ENCODE measurements around the gene ATRNL1. TPM values are rescaled to one million over a fixed set of nuclear protein-coding genes. Genes with fewer than 3 reads are reported as not detected.

ATRNL1 gene
- total and polyA plus RNA-seq, 4 donors = 2.6 to 41.0 (median 15.1) TPM

GRCh38 chr10:115657161-115657860 lies 564.1 kb downstream of the ATRNL1 start:
- ATAC-seq (ENCODE audit: low FRiP score) = no peak
- 71 to 81% methylated on average over 4 of the region's 4 CpGs for WGBS, 2 donors
- DNase-seq = no peak
- no peaks in the 10 kb centered on the region for H3K36me3 ChIP-seq (ENCODE audit: control insufficient read depth in 1 of 2, insufficient read depth in 2 of 2, low read length in 1 of 2)
- H3K4me3 ChIP-seq (ENCODE audit: low read length in 2 of 2) = no peak overlapping the region
- H3K9me3 ChIP-seq (ENCODE audit: control insufficient read depth, low read length) = no peaks in the 10 kb centered on the region
- H3K4me1 ChIP-seq (ENCODE audit: control insufficient read depth in 1 of 2, insufficient read depth in 2 of 2, low read length in 2 of 2) = no peaks in the 10 kb centered on the region
- peaks cover 0 to 1% of the 10 kb centered on the region in 2 donors for H3K27me3 ChIP-seq (ENCODE audit: control insufficient read depth in 1 of 2, insufficient read depth in 2 of 2, low read length in 1 of 2)
- intact Hi-C loops (cut with DNase I) = no loop called here
- H3K27ac ChIP-seq (ENCODE audit: low read depth in 1 of 2, low read length in 2 of 2) = no peak overlapping the region

- H3K27me3 ChIP-seq (ENCODE audit: control insufficient read depth in 1 of 2, insufficient read depth in 2 of 2, low read length in 1 of 2) = peaks cover 0 to 1% of the 10 kb centered on the region in 2 donors
- H3K4me1 ChIP-seq (ENCODE audit: control insufficient read depth in 1 of 2, insufficient read depth in 2 of 2, low read length in 2 of 2) = no peaks in the 10 kb centered on the region
- H3K36me3 ChIP-seq (ENCODE audit: control insufficient read depth in 1 of 2, insufficient read depth in 2 of 2, low read length in 1 of 2) = no peaks in the 10 kb centered on the region
- DNase-seq (no peak), ATAC-seq (ENCODE audit: low FRiP score) (no peak)
- no peak overlapping the region for H3K27ac ChIP-seq (ENCODE audit: low read depth in 1 of 2, low read length in 2 of 2)
- H3K4me3 ChIP-seq (ENCODE audit: low read length in 2 of 2) = no peak overlapping the region
- intact Hi-C loops (cut with DNase I) = no loop called here
- H3K9me3 ChIP-seq (ENCODE audit: control insufficient read depth, low read length) = no peaks in the 10 kb centered on the region
- 50 to 54% methylated on average over 3 of the region's 3 CpGs for WGBS, 2 donors
Measured at GRCh38 chr10:115659616-115660015, 566.5 kb downstream of the ATRNL1 start.

- 91 to 94% methylated on average over 1 of the region's 1 CpG for WGBS, 2 donors
- Histone ChIP-seq H3K27me3 (ENCODE audit: control insufficient read depth in 1 of 2, insufficient read depth in 2 of 2, low read length in 1 of 2) (peaks cover 0 to 1% of the 10 kb centered on the region in 2 donors), H3K4me1 (ENCODE audit: control insufficient read depth in 1 of 2, insufficient read depth in 2 of 2, low read length in 2 of 2) (no peaks in the 10 kb centered on the region), H3K9me3 (ENCODE audit: control insufficient read depth, low read length) (no peaks in the 10 kb centered on the region), H3K36me3 (ENCODE audit: control insufficient read depth in 1 of 2, insufficient read depth in 2 of 2, low read length in 1 of 2) (no peaks in the 10 kb centered on the region), H3K4me3 (ENCODE audit: low read length in 2 of 2) (no peak overlapping the region), H3K27ac (ENCODE audit: low read depth in 1 of 2, low read length in 2 of 2) (no peak overlapping the region)
- intact Hi-C loops (cut with DNase I) = no loop called here
- ATAC-seq (ENCODE audit: low FRiP score) = no peak
- DNase-seq = no peak
Measured at GRCh38 chr10:115660391-115660790, 567.2 kb downstream of the ATRNL1 start.

- no peak overlapping the region for H3K4me3 ChIP-seq (ENCODE audit: low read length in 2 of 2)
- intact Hi-C loops (cut with DNase I) = no loop called here
- ATAC-seq (ENCODE audit: low FRiP score) = no peak
Measured at GRCh38 chr10:115662422-115662821, 569.3 kb downstream of the ATRNL1 start.

GRCh38 chr10:115665549-115665948 lies 572.4 kb downstream of the ATRNL1 start:
- no peak overlapping the region for H3K4me3 ChIP-seq (ENCODE audit: low read length in 2 of 2)
- no peaks in the 10 kb centered on the region for H3K4me1 ChIP-seq (ENCODE audit: control insufficient read depth in 1 of 2, insufficient read depth in 2 of 2, low read length in 2 of 2)
- DNase-seq = no peak
- H3K27me3 ChIP-seq (ENCODE audit: control insufficient read depth in 1 of 2, insufficient read depth in 2 of 2, low read length in 1 of 2) = no peaks in the 10 kb centered on the region
- 75 to 81% methylated on average over 2 of the region's 2 CpGs for WGBS, 2 donors
- no peak for ATAC-seq (ENCODE audit: low FRiP score)
- intact Hi-C loops (cut with DNase I) = no loop called here
- no peaks in the 10 kb centered on the region for H3K9me3 ChIP-seq (ENCODE audit: control insufficient read depth, low read length)
- no peak overlapping the region for H3K27ac ChIP-seq (ENCODE audit: low read depth in 1 of 2, low read length in 2 of 2)
- H3K36me3 ChIP-seq (ENCODE audit: control insufficient read depth in 1 of 2, insufficient read depth in 2 of 2, low read length in 1 of 2) = no peaks in the 10 kb centered on the region

More at GRCh38 chr10:115662422-115662821, 569.3 kb downstream of the ATRNL1 start:
- H3K9me3 ChIP-seq (ENCODE audit: control insufficient read depth, low read length) = no peaks in the 10 kb centered on the region
- H3K4me1 ChIP-seq (ENCODE audit: control insufficient read depth in 1 of 2, insufficient read depth in 2 of 2, low read length in 2 of 2) = no peaks in the 10 kb centered on the region
- DNase-seq = no peak
- no peaks in the 10 kb centered on the region for H3K36me3 ChIP-seq (ENCODE audit: control insufficient read depth in 1 of 2, insufficient read depth in 2 of 2, low read length in 1 of 2)
- H3K27ac ChIP-seq (ENCODE audit: low read depth in 1 of 2, low read length in 2 of 2) = no peak overlapping the region
- peaks cover 0 to 1% of the 10 kb centered on the region in 2 donors for H3K27me3 ChIP-seq (ENCODE audit: control insufficient read depth in 1 of 2, insufficient read depth in 2 of 2, low read length in 1 of 2)

GRCh38 chr10:115674496-115674895 lies 581.3 kb downstream of the ATRNL1 start:
- intact Hi-C loops (cut with DNase I) = no loop called here
- no peak overlapping the region for H3K4me3 ChIP-seq (ENCODE audit: low read length in 2 of 2)
- no peak for ATAC-seq (ENCODE audit: low FRiP score)
- no peaks in the 10 kb centered on the region for H3K27me3 ChIP-seq (ENCODE audit: control insufficient read depth in 1 of 2, insufficient read depth in 2 of 2, low read length in 1 of 2)
- H3K36me3 ChIP-seq (ENCODE audit: control insufficient read depth in 1 of 2, insufficient read depth in 2 of 2, low read length in 1 of 2) = no peaks in the 10 kb centered on the region
- H3K27ac ChIP-seq (ENCODE audit: low read depth in 1 of 2, low read length in 2 of 2) = no peak overlapping the region
- no peak for DNase-seq
- 16 to 32% methylated on average over 1 of the region's 1 CpG for WGBS, 2 donors
- H3K4me1 ChIP-seq (ENCODE audit: control insufficient read depth in 1 of 2, insufficient read depth in 2 of 2, low read length in 2 of 2) = no peaks in the 10 kb centered on the region
- H3K9me3 ChIP-seq (ENCODE audit: control insufficient read depth, low read length) = no peaks in the 10 kb centered on the region

- DNase-seq (no peak), ATAC-seq (ENCODE audit: low FRiP score) (no peak)
- H3K9me3 ChIP-seq (ENCODE audit: control insufficient read depth, low read length) = no peaks in the 10 kb centered on the region
- no peak overlapping the region for H3K27ac ChIP-seq (ENCODE audit: low read depth in 1 of 2, low read length in 2 of 2)
- intact Hi-C loops (cut with DNase I) = no loop called here
- no peaks in the 10 kb centered on the region for H3K4me1 ChIP-seq (ENCODE audit: control insufficient read depth in 1 of 2, insufficient read depth in 2 of 2, low read length in 2 of 2)
- H3K36me3 ChIP-seq (ENCODE audit: control insufficient read depth in 1 of 2, insufficient read depth in 2 of 2, low read length in 1 of 2) = no peaks in the 10 kb centered on the region
- no peak overlapping the region for H3K4me3 ChIP-seq (ENCODE audit: low read length in 2 of 2)
- 63 to 93% methylated on average over 4 of the region's 4 CpGs for WGBS, 2 donors
- H3K27me3 ChIP-seq (ENCODE audit: control insufficient read depth in 1 of 2, insufficient read depth in 2 of 2, low read length in 1 of 2) = no peaks in the 10 kb centered on the region
Measured at GRCh38 chr10:115696747-115697146, 603.6 kb downstream of the ATRNL1 start.

GRCh38 chr10:115706026-115706425 lies 612.9 kb downstream of the ATRNL1 start:
- DNase-seq (no peak), ATAC-seq (ENCODE audit: low FRiP score) (no peak)
- no peaks in the 10 kb centered on the region for H3K9me3 ChIP-seq (ENCODE audit: control insufficient read depth, low read length)
- H3K4me3 ChIP-seq (ENCODE audit: low read length in 2 of 2) = no peak overlapping the region
- no peaks in the 10 kb centered on the region for H3K4me1 ChIP-seq (ENCODE audit: control insufficient read depth in 1 of 2, insufficient read depth in 2 of 2, low read length in 2 of 2)
- H3K27ac ChIP-seq (ENCODE audit: low read depth in 1 of 2, low read length in 2 of 2) = no peak overlapping the region
- no peaks in the 10 kb centered on the region for H3K27me3 ChIP-seq (ENCODE audit: control insufficient read depth in 1 of 2, insufficient read depth in 2 of 2, low read length in 1 of 2)
- H3K36me3 ChIP-seq (ENCODE audit: control insufficient read depth in 1 of 2, insufficient read depth in 2 of 2, low read length in 1 of 2) = no peaks in the 10 kb centered on the region
- intact Hi-C loops (cut with DNase I) = loop anchor here (5.0 to 10.0 kb wide), 2 partner anchors 581 to 679 kb away; no protein-coding TSS in a partner anchor

GRCh38 chr10:115706488-115707076 lies 613.4 kb downstream of the ATRNL1 start:
- no peaks in the 10 kb centered on the region for H3K36me3 ChIP-seq (ENCODE audit: control insufficient read depth in 1 of 2, insufficient read depth in 2 of 2, low read length in 1 of 2)
- H3K27ac ChIP-seq (ENCODE audit: low read depth in 1 of 2, low read length in 2 of 2) = no peak overlapping the region
- no peak overlapping the region for H3K4me3 ChIP-seq (ENCODE audit: low read length in 2 of 2)
- intact Hi-C loops (cut with DNase I) = loop anchor here (5.0 to 10.0 kb wide), 2 partner anchors 581 to 678 kb away; no protein-coding TSS in a partner anchor
- no peak for ATAC-seq (ENCODE audit: low FRiP score)
- H3K27me3 ChIP-seq (ENCODE audit: control insufficient read depth in 1 of 2, insufficient read depth in 2 of 2, low read length in 1 of 2) = no peaks in the 10 kb centered on the region
- WGBS, 2 donors = 51 to 53% methylated on average over 2 of the region's 2 CpGs
- H3K4me1 ChIP-seq (ENCODE audit: control insufficient read depth in 1 of 2, insufficient read depth in 2 of 2, low read length in 2 of 2) = no peaks in the 10 kb centered on the region
- no peaks in the 10 kb centered on the region for H3K9me3 ChIP-seq (ENCODE audit: control insufficient read depth, low read length)
- DNase-seq = no peak

Measured in aorta (tissue), 5 donors.